NB4 (cell line): ENCODE measurements around the gene SLC35C1.

Experiments used
- MYC ChIP-seq: IDR thresholded peaks from 2 replicates; pipeline ENCODE4 v1.6.1; 2011; ENCODE audit warnings: low read depth, low read length
- POLR2A ChIP-seq: IDR thresholded peaks from 2 replicates; pipeline ENCODE4 v1.6.1; 2011; ENCODE audit warnings: mild to moderate bottlenecking; ENCODE audit not compliant: insufficient read length; ENCODE audit errors: extremely low read depth
- TF ChIP-seq, protein P1 (sequence below): IDR thresholded peaks from one replicate; pipeline ENCODE4 v1.5.1; 2012; ENCODE audit warnings: low read depth, low read length
- TF ChIP-seq, protein P2 (sequence below): IDR thresholded peaks from 2 replicates; pipeline ENCODE4 v1.6.1; 2011; ENCODE audit warnings: low read depth, low read length

DNA sequence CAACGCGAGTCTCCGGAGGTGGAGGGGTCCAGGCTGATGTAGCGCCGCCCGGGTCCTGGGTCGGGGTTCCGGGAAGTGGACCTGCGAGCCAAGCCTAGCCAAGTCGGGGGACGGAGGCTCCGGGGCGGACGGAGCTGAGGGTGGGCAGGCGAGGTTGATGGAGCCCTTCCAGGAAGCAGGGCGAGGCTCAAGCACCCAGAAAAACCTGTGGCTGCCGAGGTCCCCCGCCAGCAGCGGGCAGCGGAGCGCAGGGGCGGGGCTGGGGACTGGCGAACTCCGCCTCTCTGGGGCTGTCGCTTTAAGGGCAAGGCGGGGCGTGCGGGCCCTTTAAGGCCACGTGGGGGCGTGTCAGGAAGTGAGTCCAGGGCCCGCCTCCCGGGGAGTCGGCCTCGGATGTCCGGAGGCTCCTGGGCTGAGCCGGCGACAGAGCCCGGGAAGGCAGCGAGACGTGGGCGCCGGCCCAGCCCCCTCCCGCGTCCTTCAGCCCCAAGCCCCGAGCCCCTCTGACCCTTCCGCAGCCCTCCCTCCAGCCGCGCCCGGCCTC is at the start of gene SLC35C1:
- peak; percentile 72 for TF ChIP-seq POLR2A
- TF ChIP-seq, protein P1, sequence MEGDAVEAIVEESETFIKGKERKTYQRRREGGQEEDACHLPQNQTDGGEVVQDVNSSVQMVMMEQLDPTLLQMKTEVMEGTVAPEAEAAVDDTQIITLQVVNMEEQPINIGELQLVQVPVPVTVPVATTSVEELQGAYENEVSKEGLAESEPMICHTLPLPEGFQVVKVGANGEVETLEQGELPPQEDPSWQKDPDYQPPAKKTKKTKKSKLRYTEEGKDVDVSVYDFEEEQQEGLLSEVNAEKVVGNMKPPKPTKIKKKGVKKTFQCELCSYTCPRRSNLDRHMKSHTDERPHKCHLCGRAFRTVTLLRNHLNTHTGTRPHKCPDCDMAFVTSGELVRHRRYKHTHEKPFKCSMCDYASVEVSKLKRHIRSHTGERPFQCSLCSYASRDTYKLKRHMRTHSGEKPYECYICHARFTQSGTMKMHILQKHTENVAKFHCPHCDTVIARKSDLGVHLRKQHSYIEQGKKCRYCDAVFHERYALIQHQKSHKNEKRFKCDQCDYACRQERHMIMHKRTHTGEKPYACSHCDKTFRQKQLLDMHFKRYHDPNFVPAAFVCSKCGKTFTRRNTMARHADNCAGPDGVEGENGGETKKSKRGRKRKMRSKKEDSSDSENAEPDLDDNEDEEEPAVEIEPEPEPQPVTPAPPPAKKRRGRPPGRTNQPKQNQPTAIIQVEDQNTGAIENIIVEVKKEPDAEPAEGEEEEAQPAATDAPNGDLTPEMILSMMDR = no peak
- TF ChIP-seq, protein P2, sequence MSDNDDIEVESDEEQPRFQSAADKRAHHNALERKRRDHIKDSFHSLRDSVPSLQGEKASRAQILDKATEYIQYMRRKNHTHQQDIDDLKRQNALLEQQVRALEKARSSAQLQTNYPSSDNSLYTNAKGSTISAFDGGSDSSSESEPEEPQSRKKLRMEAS = peak; percentile 94
- TF ChIP-seq MYC = peak; percentile 84
